Left renal cortex interstitium (tissue), 4 donors: ENCODE data around the gene LYPD4. TPM values are rescaled to one million over a fixed set of nuclear protein-coding genes. Genes with fewer than 3 reads are reported as not detected.
"Not testable (repeated sequence)": the region's sequence is repeated elsewhere in the genome, so short reads cannot be mapped to it uniquely, and the experiment has no call there.

Source experiments
- DNase-seq, 4 donors: peaks; one replicate each; pipeline ENCODE4 v3.0.0-alpha.2; 2013; ENCODE audit warnings: low read depth in 4 of 4, low spot score in 2 of 4, missing footprints in 1 of 4
- polyA plus RNA-seq, 4 donors: library from polyadenylated mRNA; unstranded; fragments of 120-200 nt; gene quantifications; one replicate each; pipeline ENCODE4 v1.2.1, GENCODE V29; 2013; ENCODE audit not compliant: insufficient read length in 4 of 4

LYPD4 gene
- polyA plus RNA-seq, 4 donors = not detected

DNA sequence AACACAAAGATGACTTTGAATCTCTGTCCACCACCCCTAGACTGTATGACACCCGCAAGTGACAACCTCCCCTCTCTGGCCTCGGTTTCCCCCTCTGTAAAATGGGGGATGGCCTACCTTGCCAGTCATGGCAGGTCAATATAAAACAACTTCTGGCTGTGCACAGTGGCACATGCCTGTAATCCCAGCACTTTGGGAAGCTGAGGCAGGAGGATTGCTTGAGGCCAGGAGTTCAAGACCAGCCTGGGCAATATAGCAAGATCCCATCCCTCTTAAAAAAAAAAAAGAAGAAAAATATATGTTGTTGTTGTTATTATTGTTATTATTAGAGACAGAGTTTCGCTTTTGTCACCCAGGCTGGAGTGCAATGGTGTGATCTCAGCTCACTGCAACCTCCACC is 31.5 kb upstream of the LYPD4 start:
- not testable (repeated sequence) for DNase-seq

DNA sequence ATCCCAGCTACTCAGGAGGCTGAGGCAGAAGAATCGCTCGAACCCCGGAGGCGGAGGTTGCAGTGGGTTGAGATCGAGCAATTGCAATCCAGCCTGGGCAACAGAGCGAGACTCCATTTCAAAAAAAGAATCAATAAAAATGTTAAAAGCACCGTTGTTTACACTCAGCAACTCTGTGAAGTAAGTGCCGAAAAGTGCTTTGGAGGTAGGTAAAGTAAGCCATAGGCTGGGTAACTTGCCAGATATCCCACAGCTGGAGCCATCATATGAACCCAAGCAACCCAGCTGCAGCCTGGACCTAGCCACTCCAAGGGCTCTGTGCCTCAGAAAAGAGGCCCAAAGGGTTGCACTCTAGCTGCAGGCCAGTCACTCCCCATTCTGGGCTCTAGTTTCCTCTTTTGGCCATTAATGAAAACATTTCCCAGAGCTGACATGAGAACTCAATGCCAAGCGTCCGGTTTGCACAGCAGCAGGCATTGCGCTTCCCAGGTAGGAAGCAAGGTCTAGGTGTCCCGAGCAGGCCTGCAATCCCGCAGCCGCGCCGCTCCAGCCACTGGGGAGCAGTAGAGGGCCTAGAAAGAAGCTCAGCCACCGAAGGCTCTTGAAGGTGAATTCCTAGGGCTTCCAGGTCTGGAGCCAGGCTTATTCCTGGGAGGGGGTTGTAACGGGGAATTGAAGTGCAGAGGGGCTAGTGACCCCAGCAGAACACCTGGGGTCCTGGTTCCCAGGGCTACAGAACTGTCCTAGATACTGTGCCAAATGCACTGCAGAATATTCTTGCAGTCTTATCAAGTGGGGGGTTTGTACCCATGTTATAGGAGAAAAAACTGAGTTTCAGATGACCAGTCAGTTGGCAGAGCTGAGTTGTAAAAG is 28.5 kb upstream of the LYPD4 start:
- no peak for DNase-seq

DNA sequence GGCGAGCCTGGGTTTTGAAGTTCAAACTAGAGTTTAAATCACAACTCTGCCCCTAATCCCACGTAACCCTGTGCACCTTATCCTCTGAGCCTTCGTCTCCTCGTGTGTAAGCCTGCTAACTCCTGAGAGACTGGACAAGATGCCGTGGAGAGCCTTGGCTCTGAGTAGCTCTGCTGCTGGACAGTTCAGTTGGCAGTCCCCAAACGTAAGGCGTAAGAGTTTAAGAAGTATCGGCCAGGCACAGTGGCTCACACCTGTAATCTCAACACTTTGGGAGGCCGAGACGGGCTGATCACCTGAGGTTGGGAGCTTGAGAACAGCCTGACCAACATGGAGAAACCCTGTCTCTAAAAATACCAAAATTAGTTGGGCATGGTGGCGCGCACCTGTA is 27.9 kb upstream of the LYPD4 start:
- DNase-seq = no peak

DNA sequence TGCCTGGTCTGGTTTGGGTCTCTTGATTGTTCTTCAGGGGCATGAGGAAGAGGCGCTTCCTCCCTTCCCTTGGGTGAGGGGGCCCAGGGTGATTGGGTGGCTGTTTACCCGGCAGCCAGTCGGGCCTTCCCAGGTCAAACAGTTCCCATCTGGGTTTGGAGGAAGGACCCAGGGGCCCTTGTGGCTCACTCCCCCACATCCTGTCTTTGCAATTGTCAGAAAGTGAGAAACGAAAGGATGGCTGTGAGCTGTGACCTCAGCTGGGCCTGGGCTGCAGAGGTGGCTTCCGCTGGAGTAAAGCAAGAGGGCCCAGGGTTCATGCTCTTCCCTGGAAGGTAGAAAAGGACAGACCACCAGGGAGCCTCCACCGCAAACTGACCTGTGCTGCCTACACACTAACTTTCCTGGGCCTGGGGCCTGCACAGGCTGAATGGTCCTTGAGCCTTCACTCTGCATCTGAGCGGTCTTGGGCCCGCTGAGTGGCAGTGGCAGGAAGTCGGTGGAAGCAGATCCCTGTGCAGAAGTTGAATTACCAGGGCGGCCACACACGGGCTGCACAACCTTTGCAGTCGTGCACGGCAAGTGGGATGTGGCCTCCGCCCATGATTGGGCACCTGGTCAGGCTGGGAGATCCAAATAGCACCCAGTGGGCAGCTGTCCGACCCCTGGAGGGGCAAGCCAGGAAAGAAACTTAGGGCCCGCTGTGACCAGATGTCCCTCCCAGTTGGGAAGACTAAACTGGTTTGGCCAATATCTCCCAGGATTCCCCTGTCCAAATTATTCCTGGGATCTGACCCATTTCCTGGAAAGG is 27.3 kb upstream of the LYPD4 start:
- no peak for DNase-seq

DNA sequence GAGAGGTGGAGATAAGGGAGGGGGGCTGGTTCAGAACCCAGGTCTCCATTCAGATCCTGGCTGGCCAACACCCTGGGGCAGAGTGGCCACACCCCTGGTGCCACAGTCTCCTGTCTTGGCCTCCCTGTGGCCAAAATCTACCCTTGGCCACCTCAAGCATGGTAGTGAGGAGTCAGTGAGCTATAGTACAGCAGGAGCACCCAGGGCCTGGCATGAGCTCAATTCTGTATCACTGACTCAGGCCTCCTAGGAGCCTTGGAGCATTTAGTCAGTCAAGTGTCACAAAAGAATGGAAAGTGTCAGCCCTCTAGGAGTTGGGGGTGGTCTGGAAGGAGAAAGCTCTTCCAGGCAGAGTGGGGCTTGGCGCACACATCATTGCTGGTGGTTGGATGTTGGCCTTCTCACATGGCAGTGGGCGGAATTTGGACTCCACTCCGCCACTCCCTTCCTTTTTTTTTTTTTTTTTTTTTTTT is 26.0 kb upstream of the LYPD4 start:
- no peak for DNase-seq

DNA sequence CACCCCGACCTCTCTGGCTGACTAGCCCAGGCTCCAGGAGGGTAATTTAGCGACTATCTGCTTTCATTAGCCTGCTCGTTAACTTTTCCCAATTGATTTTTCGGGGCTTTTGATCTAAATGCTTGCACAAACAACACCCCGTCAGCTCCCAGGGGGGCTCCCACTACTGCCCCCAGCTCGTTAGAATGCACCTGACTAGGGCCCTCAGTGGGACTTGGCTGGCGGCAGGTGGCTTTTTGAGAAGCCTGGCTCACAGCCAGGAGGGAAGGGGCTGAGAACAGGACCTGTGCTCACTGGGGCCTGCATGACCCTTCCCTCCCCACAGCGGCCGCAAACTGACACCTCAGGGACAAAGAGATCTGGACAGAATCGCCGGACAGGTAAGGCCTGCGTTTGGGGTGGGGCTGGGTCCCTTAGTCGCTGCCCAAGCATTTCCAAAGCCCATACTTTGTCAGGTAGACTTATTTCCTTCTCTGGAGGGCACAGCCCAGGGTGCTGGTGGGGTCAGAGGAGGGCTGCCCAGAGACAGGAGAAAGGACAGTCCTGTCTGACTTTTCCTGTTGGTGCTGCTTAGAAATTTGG is 25.0 kb upstream of the LYPD4 start:
- no peak for DNase-seq

DNA sequence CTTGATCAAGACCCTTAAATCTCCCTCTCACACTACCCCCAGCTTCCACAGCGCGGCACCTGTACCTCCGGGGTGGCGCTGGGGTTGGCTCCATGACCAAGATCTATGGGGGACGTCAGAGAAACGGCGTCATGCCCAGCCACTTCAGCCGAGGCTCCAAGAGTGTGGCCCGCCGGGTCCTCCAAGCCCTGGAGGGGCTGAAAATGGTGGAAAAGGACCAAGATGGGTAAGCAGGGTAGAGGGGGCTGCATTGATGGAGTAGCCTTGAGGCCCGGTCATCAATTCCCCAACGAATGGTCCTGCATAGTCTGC is 24.5 kb upstream of the LYPD4 start:
- no peak for DNase-seq

DNA sequence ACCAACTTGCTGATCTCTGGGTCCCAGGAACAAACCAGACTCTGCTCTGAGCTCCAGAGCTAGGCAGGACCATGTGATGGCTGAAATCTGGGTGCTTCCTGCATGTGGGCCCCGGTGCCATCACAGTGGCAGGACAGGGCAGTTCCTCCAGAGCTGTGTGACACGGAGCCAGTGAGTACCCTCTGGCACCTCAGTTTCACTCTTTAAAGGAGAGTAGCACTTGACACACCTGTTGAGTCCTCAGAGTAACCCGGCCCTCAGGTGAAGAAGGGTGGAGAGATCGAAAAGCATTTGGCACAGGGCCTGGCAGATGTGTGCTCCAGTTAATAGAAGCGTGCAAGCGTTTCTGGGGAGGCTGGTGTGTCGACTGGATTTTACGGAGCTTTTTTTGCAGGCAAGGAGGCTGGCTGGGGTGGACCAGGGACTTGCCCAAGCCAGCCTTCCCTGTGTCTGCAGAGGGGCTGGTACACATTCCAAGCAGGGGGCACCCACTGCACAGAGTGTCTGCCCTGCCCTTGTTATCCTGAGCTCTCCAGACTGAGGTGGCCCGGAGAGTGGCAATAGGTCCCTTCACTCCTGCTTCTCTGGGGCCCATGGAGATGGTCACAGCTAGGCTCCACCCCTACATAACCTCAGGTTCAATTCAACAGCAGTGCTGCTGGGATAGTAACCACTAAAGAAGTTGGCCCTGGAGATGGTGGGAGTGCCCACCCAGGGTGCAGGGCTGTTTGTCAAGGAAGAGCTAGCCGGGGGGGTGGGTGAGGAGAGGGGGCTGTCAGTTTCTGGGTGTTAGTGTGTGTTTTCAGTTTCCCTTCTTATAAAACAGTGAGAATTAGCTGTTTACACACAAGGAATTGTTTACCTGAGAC is 23.9 kb upstream of the LYPD4 start:
- no peak for DNase-seq

DNA sequence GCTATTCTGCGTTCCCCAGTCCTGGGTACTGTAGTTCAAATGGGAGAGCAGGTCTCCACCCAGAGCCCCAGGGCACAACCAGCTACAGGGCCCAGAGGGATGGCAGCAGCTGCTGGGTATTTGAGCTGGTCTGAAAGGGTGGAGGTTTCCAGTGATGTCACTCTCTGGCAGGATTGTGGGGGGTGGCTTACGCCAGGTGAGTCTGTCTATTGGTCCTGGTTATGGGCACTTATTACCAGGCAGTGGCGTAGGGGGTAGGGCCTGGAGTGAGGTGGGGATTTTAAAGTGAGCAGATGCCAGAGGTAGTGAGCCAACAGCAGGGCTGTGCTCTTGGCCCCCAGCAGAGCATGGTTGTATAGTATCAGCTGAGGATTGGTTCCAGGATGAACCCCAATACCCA is 21.8 kb upstream of the LYPD4 start:
- no peak for DNase-seq

DNA sequence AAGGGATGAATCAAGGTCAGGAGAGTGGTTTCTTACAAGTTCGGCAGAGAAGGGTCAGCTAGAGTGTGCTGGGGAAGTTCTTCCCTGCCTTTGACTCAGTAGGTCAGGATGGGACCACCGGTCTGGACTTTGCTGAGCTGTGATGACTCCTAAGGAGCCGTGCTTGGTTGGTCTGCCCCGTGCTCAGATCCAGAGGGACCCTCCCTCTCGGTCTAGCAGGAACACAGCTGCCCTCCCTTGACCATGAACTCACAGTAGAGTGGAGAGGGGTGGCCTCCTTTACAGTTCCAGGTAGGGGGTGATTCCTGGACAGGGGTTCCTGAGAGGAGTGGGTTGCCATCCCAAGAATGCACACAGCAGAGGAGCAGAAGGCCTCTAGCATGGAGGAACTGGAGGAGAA is 19.9 kb upstream of the LYPD4 start:
- DNase-seq = no peak

DNA sequence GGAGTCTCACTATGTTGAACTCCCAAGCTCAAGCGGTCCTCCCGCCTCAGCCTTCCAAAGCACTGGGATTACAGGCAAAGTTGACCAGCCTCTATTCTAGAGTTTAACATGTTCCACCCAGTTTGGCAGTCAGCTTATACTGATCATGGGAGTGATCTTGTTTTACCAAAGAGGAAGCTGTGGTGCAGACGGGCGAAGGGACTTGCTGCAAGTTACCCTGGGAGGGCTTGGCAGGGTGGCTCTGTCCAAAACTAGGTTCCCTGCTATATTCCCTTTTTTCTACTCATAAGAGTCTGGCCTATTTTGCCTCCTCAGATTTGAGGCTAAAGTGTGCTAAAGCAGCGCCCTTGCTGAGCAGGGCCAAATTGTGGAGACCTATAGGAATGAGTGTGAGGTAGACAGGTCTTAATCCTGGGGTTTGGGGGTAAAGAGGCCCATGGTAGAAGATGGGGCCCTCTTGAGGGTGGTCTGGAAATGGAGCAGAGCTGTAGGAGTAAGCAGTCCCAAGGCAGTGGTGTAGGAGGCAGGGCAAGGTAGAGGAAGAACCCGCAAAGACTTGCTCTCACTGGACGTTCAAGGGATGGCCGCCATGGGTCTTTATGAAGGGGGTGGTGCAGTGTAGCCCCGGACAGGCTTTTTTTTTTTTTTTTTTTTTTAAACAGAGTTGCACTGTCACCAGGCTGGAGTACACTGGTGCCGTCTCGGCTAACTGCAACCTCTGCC is 18.9 kb upstream of the LYPD4 start:
- DNase-seq = no peak

DNA sequence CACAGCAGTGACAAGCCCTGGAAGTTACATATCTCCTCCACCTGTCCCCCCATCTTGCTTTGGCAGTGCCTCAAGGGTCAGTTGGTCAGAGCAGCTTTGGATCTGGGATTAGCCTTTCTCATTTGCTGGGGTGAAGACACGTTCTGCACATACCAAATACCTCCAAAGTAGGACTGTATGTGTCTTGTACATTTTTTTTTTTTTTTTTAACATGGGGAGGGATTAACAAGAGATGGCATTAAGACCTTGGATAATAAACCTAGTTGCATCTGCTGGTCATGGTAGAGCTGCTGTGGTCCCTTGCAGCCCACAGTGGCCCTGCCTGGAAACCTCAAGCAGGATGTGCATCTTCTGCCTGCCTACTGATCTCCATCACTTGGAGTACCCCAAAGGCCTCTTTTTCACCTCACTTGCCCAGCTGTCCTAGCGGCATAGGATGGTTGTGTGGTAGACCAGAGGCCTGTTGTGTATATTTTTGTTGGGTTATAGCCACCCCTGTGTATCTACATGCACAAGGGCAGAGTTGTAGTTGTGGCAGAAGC is 18.0 kb upstream of the LYPD4 start:
- no peak for DNase-seq

DNA sequence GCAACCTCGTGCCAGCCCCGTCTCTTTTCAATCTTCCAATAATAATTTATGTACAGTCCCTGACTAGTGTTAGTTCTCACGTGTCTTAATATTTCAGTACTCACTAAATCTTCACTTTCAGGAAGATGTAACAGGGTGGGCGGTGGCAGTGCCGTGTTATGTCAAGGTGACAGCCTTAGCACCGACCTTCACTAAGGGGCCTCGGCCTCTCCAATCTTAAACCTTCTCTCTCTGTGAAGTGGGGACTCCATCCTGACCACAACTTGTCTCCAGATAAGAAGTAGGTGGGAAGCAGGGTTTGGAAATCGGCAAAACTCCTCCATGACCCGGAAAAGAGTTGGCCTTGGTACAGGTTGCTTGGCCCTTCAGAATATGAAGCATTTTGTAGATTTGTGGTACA is 17.4 kb upstream of the LYPD4 start:
- DNase-seq = no peak

DNA sequence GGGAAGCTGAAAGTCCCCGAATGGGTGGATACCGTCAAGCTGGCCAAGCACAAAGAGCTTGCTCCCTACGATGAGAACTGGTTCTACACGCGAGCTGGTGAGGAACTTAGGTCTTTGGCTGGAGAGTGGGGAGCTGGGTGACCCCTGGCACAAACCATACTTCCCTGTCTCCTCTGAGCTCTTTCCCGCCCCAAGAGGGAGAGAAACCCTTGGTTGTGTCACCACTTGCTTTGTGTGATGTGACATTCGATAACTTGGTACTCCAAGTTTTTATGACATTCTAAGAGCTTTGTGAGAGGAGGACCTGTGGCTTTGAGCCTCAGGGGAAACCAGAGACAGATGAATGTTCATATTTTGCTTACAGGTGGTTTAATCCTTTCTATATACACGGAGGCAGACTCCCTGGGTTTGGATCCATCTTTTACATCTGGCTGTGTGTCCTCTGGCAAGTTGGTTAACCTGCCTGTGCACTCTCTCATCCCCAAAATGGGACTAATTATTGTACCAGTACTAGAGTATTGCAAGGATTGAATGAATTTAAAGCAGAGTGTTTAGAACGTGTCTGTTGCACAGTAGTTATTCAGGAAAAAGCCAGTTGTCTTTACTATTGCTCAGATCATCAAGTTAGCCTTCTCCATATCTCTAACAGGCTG is 16.8 kb upstream of the LYPD4 start:
- DNase-seq = no peak

DNA sequence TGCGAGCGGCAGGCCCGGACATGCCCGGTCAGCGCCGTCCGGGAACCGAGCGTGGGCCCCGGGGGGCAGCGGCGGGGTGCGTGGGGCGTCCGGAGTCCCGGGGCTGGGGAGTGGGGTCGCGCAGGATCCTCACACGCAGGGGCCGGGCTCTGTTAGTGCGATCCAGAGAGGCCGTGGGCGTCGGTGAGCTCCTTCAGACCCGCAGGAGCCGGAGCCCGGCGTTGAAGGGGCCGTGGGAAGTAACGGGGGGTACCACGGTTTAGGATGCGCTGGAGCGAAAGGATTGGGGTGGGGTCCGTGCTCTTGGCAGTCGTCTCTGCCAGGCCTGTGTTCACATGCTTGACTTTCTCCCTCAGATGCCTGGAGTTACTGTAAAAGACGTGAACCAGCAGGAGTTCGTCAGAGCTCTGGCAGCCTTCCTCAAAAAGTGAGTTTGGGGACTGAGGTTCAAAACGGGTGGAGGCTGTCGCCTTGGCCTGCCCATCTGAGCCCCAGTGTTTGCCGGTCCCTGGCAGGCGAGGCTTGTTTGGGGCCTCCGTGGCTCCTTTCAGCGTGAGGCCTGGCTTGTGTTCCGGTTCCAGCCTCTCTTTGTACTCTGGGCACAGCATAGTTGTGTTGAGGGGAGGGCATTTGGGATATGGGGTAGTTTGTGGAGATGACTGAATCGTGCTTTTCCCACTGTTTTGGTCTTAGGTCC is 16.1 kb upstream of the LYPD4 start:
- DNase-seq = no peak

DNA sequence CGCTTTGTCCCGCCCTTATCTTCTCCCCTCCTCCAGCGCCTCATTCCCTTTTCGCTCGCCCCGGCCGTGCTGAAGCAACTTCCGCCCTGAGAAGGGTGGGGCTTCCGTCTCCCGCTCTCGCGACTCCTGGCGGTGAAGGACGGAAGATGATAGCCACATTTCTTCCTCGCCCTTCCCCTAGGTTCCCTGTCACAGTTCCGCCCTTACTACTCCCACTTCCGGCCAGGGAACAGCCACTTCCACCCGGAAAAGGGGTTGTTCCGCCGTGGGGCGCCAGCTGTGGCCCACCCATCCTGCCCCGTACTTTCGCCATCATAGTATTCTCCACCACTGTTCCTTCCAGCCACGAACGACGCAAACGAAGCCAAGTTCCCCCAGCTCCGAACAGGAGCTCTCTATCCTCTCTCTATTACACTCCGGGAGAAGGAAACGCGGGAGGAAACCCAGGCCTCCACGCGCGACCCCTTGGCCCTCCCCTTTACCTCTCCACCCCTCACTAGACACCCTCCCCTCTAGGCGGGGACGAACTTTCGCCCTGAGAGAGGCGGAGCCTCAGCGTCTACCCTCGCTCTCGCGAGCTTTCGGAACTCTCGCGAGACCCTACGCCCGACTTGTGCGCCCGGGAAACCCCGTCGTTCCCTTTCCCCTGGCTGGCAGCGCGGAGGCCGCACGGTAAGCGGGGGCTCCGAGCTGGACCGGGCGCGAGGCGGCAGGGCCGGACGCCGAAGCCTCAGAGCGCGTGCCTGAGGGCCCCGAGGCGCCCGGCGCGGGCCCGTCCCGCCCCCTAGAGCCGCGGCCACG is 15.3 kb upstream of the LYPD4 start, which contains the start of gene RPS19:
Gene RPS19, plus strand, starts transcription at position 638 of the 801 bp plus-strand sequence. CDS start 520 bp downstream, outside the sequence.
- DNase-seq = peak; percentile 99

DNA sequence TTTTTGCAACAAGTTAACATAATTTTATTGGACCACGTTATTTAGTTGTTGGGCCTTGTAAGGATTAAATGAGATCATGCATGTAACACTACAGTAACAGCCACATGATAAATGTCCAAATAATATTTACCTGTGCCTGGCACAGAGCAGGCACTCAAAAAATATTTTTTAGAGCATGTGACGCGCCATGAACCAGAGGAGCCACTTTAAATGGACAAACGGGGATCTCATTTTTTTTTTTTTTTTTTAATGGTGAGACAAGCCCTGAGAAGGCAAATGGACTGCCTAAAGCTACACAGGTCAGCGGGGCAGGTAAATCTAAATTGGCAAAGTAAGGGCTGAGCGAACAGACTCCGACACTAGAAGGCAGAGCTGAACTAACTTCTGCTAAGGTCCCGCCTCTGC is 14.7 kb upstream of the LYPD4 start:
- no peak for DNase-seq

DNA sequence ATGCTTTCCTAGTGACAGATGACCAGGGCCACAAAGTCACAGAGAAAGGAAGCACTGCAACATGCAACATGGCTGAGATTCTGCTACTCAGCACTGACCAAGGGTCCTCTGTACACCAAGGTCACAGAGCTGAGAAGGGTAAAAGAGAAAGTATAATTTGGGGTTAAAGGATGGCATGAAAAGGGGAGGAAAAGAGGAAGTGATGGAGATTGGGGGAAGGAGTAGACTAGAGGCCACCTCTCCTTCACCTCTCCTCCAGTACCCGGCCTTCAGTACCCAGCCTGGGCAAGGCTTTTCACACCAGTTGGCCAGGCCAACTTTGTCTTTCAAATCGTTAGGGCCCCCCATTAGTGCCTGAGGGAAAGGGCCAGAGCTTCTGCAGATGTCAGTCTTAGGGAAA is 9.3 kb upstream of the LYPD4 start:
- no peak for DNase-seq
